Stomach (tissue), 9 donors: Measurements from ENCODE around the gene BMP5. TPM values are rescaled to one million over a fixed set of nuclear protein-coding genes. Genes with fewer than 3 reads are reported as not detected.
A peak's percentile ranks its signal among the peaks of the same experiment; 100 is the strongest.

ENCODE experiments used
- DNase-seq, 2 donors: peaks; one replicate each; pipeline versions ENCODE4 v3.0.0 to v3.0.0-alpha.2; 2013 to 2019
- H3K27ac ChIP-seq, 5 donors: fragments of 200-600 bp in 4 of 5; sonication (generic) in 4 of 5; one replicate each; pipeline ENCODE4 v1.5.1; 2013 to 2019; ENCODE audit warnings: mild to moderate bottlenecking in 1 of 5, moderate library complexity in 1 of 5
- H3K27me3 ChIP-seq, 3 donors: fragments of 200-600 bp; sonication (generic); one replicate each; pipeline ENCODE4 v1.5.1; 2017 to 2019; ENCODE audit warnings: mixed run types in 1 of 3
- H3K36me3 ChIP-seq, 4 donors: fragments of 200-600 bp; sonication (generic); 1 replicate in 3 of 4; 2 replicates in 1 of 4; pipeline ENCODE4 v1.5.1; 2016 to 2019
- H3K4me1 ChIP-seq, 4 donors: fragments of 200-600 bp; sonication (generic); one replicate each; pipeline ENCODE4 v1.5.1; 2016 to 2019
- H3K4me3 ChIP-seq, 4 donors: fragments of 200-600 bp; sonication (generic) in 3 of 4; one replicate each; pipeline ENCODE4 v1.5.1; 2016 to 2019; ENCODE audit warnings: mild to moderate bottlenecking in 1 of 4
- H3K9me3 ChIP-seq, 4 donors: fragments of 200-600 bp; sonication (generic); one replicate each; pipeline ENCODE4 v1.5.1; 2016 to 2019
- CTCF ChIP-seq, 7 experiments: fragments of 450-650 bp in 4 of 7; fragments of 200-600 bp in 3 of 7; sonication (generic) in 3 of 7; IDR thresholded peaks; one replicate each; pipeline ENCODE4 v1.5.1; 2016 to 2019; ENCODE audit warnings: antibody characterized with exemption in 7 of 7, control low read depth in 2 of 7, mild to moderate bottlenecking in 1 of 7
- EP300 ChIP-seq: sonication (generic); formaldehyde crosslinking; IDR thresholded peaks from one replicate; pipeline ENCODE4 v1.6.1; 2017; ENCODE audit warnings: antibody characterized with exemption
- POLR2A ChIP-seq, 4 donors: fragments of 450-650 bp; IDR thresholded peaks; one replicate each; pipeline ENCODE4 v1.6.1; 2016; ENCODE audit warnings: antibody characterized with exemption in 4 of 4, control low read depth in 2 of 4, mild to moderate bottlenecking in 1 of 4, moderate library complexity in 1 of 4
- POLR2AphosphoS5 ChIP-seq, 3 donors: sonication (generic); formaldehyde crosslinking; IDR thresholded peaks; one replicate each; pipeline ENCODE4 v1.6.1; 2016; ENCODE audit warnings: antibody characterized with exemption in 3 of 3
- WGBS, 5 donors: extraction: QIAGEN DNeasy Blood & Tissue Kit in 3 of 5; methylation state at CpG; one replicate each; pipeline versions ENCODE4 v1.1.5 to v1.1.7; 2013 to 2018; 5-methylcytosine and 5-hydroxymethylcytosine counted together
- intact Hi-C: fragments of 100-400 bp; cut with DNase I; formaldehyde crosslinking; loops from one replicate; pipeline ENCODE4 v1.15.1; 2023; ENCODE audit warnings: low total_unique reads
- polyA plus RNA-seq, 3 donors: library from polyadenylated mRNA; stranded (reverse); fragments of 200-250 nt; gene quantifications; one replicate each; pipeline ENCODE4 v1.2.3, GENCODE V29; 2013
- total RNA-seq, 5 donors: library from RNA; depleted of rRNA; stranded (reverse); fragments of >200 nt; gene quantifications; one replicate each; pipeline versions ENCODE4 v1.1.0 to v1.2.3, GENCODE V29; 2014 to 2016
- donor health status: healthy with polysubstance abuse.
- donor health status: Bipolar disorder and iron deficiency.
- donor health status: healthy.

BMP5 gene
- total and polyA plus RNA-seq, 8 donors, result 0.25 to 18.1 (median 1.4) TPM; not detected in 1

GRCh38 chr6:55782275-55782674 is 93.1 kb downstream of the BMP5 start:
- no peaks in the 10 kb centered on the region for H3K4me1 ChIP-seq
- no peak overlapping the region for H3K27ac ChIP-seq
- H3K4me3 ChIP-seq, result no peak overlapping the region
- intact Hi-C loops, result no loop called here
- H3K36me3 ChIP-seq, result no peaks in the 10 kb centered on the region
- WGBS, 5 donors, result 57 to 83% (median 62%) methylated on average over 2 of the region's 2 CpGs
- no peaks in the 10 kb centered on the region for H3K27me3 ChIP-seq
- TF ChIP-seq CTCF (IDR thresholded peaks at IDR 0.05) (no peak), POLR2A (IDR thresholded peaks at IDR 0.05) (no peak), EP300 (no peak), POLR2AphosphoS5 (IDR thresholded peaks at IDR 0.05) (no peak)
- no peaks in the 10 kb centered on the region for H3K9me3 ChIP-seq
- no peak for DNase-seq

GRCh38 chr6:55778705-55779104 is 96.7 kb downstream of the BMP5 start:
- DNase-seq, result no peak

DNA sequence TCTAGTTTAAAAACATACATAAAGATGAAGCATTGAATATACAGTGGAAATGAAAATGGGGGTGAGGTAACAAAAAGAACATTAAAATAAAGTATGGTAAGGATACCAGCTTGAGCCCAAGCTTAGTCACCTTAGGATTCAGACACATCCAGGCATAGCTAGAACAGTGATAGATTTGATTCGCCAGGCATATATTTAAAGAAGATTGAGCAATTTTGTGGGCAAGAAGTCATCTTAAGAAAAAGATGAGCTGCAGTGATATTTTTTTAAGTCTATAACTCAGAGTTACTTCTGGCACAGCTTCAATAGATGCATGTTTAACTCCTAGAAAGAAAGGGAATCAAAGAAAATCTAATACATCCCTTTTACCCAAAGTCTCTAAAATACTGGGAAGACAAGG is 97.9 kb downstream of the BMP5 start:
- H3K4me1 ChIP-seq, result peaks cover 0 to 11% (median 4%) of the 10 kb centered on the region in 4 donors
- no peak overlapping the region for H3K4me3 ChIP-seq
- H3K9me3 ChIP-seq, result no peaks in the 10 kb centered on the region
- WGBS, 5 donors, result 89 to 97% (median 90%) methylated on average over 1 of the region's 1 CpG
- TF ChIP-seq POLR2AphosphoS5 (IDR thresholded peaks at IDR 0.05), result no peak
- TF ChIP-seq CTCF (IDR thresholded peaks at IDR 0.05), result no peak
- no peak for TF ChIP-seq EP300
- no peak for TF ChIP-seq POLR2A (IDR thresholded peaks at IDR 0.05)
- no peak for DNase-seq
- H3K27ac ChIP-seq, result no peak overlapping the region
- intact Hi-C loops, result no loop called here
- H3K36me3 ChIP-seq, result no peaks in the 10 kb centered on the region
- no peaks in the 10 kb centered on the region for H3K27me3 ChIP-seq

More at GRCh38 chr6:55778705-55779104, 96.7 kb downstream of the BMP5 start:
- intact Hi-C loops, result no loop called here
- no peak for TF ChIP-seq POLR2AphosphoS5 (IDR thresholded peaks at IDR 0.05)
- TF ChIP-seq EP300, result no peak
- TF ChIP-seq CTCF (IDR thresholded peaks at IDR 0.05), result no peak
- TF ChIP-seq POLR2A (IDR thresholded peaks at IDR 0.05), result no peak
- WGBS, 5 donors, result 66 to 92% (median 76%) methylated on average over 2 of the region's 2 CpGs
- no peaks in the 10 kb centered on the region for H3K9me3 ChIP-seq
- H3K27me3 ChIP-seq, result no peaks in the 10 kb centered on the region
- no peak overlapping the region for H3K4me3 ChIP-seq
- H3K36me3 ChIP-seq, result no peaks in the 10 kb centered on the region
- H3K4me1 ChIP-seq, result peaks cover 0 to 11% (median 4%) of the 10 kb centered on the region in 4 donors
- H3K27ac ChIP-seq, result no peak overlapping the region

DNA sequence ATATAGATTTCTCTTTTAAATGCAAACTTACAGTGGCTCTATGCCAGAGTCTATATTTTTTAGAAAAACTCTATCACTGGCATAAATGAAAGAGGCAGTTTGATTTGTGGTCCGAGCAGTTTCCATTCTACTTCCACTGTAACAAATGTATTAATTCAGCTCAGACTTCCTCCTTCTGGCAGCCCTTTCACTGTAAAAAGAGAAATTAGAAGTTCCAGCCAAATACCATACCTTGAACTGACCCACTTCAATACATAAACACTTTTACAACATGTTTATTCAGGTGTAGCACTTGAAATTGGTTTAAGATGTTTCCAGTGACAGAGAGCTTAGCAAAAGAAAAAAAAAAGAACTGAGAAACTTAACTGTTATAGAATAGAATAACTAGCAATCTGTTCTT is 99.3 kb downstream of the BMP5 start:
- Histone ChIP-seq H3K36me3 (no peaks in the 10 kb centered on the region), H3K4me1 (peaks cover 0 to 11% (median 4%) of the 10 kb centered on the region in 4 donors), H3K27ac (no peak overlapping the region), H3K9me3 (no peaks in the 10 kb centered on the region), H3K27me3 (no peaks in the 10 kb centered on the region), H3K4me3 (no peak overlapping the region)
- 17 to 35% (median 19%) methylated on average over 1 of the region's 1 CpG for WGBS, 5 donors
- DNase-seq, result peak in 1 of 2 donors; percentile 4
- TF ChIP-seq POLR2AphosphoS5 (IDR thresholded peaks at IDR 0.05) (no peak), POLR2A (IDR thresholded peaks at IDR 0.05) (no peak), CTCF (IDR thresholded peaks at IDR 0.05) (no peak), EP300 (no peak)
- intact Hi-C loops, result no loop called here
